GM19193 (cell line): Measurements from ENCODE around the gene BMP7.

Experiments used
- POLR2A ChIP-seq: IDR thresholded peaks from 4 replicates; pipeline ENCODE4 v1.6.1; 2011; ENCODE audit not compliant: insufficient read depth, insufficient read length; ENCODE audit errors: extremely low read depth

Gene BMP7

GRCh38 chr20:57124800-57125517 is 141.5 kb downstream of the BMP7 start:
- no peak for TF ChIP-seq POLR2A

- no peak for TF ChIP-seq POLR2A
Measured at GRCh38 chr20:57124366-57124765, 142.1 kb downstream of the BMP7 start.

- TF ChIP-seq POLR2A, result no peak
Measured at GRCh38 chr20:57123504-57123903, 142.9 kb downstream of the BMP7 start.

GRCh38 chr20:57122536-57123489 is 143.6 kb downstream of the BMP7 start:
- no peak for TF ChIP-seq POLR2A

GRCh38 chr20:57118964-57119363 is 147.5 kb downstream of the BMP7 start:
- no peak for TF ChIP-seq POLR2A
